GM12874 (cell line): Measurements from ENCODE around the gene XRCC1.

Source experiments
- CTCF ChIP-seq: IDR thresholded peaks from 2 replicates; pipeline ENCODE4 v1.5.1; 2011; ENCODE audit warnings: low read depth, mild to moderate bottlenecking, control low read depth, low read length, moderate library complexity; ENCODE audit not compliant: insufficient read depth

XRCC1 gene

GRCh38 chr19:43533546-43534304 lies 41.6 kb downstream of the XRCC1 start:
- TF ChIP-seq CTCF: no peak

GRCh38 chr19:43532962-43533545 lies 42.3 kb downstream of the XRCC1 start, which contains the start of gene ZNF575:
TSS of gene ZNF575 (plus strand) at chr19:43533188. CDS start at chr19:43534423, 1,235 bp downstream.
- no peak for TF ChIP-seq CTCF

GRCh38 chr19:43532571-43532961 lies 42.8 kb downstream of the XRCC1 start:
- TF ChIP-seq CTCF: no peak

GRCh38 chr19:43527860-43528622 lies 47.3 kb downstream of the XRCC1 start:
- no peak for TF ChIP-seq CTCF

DNA sequence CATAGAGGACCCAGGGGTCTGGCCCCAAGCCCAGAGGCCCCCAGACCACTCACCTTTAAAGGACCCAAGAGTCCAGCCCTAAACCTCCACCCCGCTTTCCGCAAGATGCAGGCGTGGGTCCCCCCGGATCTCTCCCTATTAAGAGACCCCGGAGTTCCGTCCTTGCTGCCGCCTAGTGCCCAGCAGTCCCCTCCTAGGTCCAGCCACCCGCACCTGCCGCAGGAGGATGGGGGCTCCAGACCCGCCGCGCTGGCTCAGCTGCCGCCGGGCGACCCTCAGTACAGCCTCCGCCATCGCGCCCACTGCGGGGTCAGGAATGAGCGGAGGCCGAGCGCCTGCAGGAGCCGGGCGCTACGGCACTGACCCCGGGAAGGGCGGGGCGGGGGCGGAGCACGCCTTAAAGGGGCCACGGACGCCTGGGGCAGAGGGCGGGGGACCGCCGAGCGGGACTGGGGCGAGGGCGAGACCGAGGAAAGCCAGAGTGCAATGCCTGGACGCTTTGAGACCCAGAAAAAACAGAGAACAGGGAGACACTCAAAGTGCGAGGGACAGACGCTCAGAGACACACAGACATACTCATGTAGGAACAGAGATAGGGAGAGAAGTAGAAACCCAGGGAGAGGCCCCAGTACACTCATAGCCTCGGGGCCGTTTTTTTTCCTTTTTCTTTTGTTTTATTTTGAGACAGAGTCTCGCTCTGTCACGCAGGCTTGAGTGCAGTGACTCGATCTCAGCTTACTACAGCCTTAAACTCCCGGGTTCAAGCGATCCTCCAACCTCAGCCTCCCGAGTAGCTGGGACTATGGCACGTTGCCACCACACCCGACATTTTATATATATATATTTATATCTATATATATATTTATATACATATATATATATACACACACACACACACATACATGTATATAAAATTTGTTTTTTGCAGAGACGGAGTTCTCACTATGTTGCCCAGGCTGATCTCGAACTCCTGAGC lies 48.2 kb downstream of the XRCC1 start, which contains the start of gene ETHE1:
Gene ETHE1, minus strand, starts transcription at position 318 of the 976 bp plus-strand sequence. Its CDS starts 24 bp downstream, at position 294.
- no peak for TF ChIP-seq CTCF

DNA sequence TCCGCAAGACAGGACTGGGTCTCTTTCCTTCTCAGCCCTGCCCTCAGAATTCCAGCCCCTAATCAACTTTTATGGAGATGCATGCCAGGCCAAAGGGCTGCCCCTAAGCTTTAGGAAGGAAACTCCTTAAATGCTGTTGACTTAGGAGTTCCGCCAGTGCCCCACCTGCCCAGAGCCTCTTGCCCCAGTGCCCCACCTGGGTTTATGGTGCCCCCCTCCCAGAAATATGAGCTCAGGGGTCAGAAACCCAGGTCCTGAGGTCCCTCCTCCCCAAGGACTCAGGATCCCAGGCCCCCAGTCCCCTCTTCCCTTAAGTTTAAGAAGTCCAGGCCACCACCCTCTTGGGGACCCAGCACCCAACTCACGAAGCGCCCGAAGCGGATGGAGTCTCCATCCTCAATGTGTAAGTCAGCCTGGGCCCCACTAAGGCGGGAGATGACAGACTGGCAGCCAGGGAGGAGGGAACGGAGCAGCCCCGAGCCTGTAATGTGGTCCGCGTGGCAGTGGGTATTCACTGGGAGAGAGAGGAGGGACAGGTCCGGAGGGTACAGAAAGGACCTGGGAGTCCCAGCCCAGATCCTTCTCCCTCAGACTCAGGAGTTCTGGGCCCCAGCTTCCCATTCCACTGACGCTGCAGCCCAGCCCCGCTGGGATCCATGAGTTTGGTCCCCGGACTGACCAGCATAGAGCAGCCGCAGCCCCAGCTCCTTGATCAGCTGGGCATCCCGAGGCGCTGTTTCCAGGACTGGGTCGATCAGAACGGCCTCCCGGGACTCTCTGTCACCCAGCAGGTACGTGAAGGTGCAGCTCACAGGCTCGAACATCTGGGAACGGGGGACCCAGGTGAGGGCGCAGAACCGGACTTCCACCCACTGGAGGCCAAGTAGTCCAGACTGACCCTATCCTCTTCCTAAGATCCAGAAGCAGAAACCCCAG lies 49.2 kb downstream of the XRCC1 start:
- no peak for TF ChIP-seq CTCF
